ENCODE results near the gene NGEF.
"Not testable (repeated sequence)": the region's sequence is repeated elsewhere in the genome, so short reads cannot be mapped to it uniquely, and the experiment has no call there.

The NGEF gene

GRCh38 chr2:233023007-233023760, 10.1 kb upstream of the NGEF start:
- no peak for DNase-seq (ENCODE audit: low spot score)

- DNase-seq (ENCODE audit: low spot score), result no peak
Measured at GRCh38 chr2:233022561-233022960, 9.5 kb upstream of the NGEF start.

- peak; percentile 78 for DNase-seq (ENCODE audit: low spot score)
Measured at GRCh38 chr2:233021771-233022170, 8.7 kb upstream of the NGEF start.

GRCh38 chr2:233020454-233020853, 7.4 kb upstream of the NGEF start:
- no peak for DNase-seq (ENCODE audit: low spot score)

- not testable (repeated sequence) for DNase-seq (ENCODE audit: low spot score)
Measured at GRCh38 chr2:233019610-233020009, 6.6 kb upstream of the NGEF start.

GRCh38 chr2:233017947-233018346, 4.9 kb upstream of the NGEF start:
- no peak for DNase-seq (ENCODE audit: low spot score)

GRCh38 chr2:233015019-233015645, 2.1 kb upstream of the NGEF start:
- no peak for DNase-seq (ENCODE audit: low spot score)

GRCh38 chr2:233013650-233014049, 594 bp upstream of the NGEF start:
- DNase-seq (ENCODE audit: low spot score), result no peak

GRCh38 chr2:233012301-233012971, 620 bp downstream of the NGEF start:
- DNase-seq (ENCODE audit: low spot score), result no peak

- DNase-seq (ENCODE audit: low spot score), result no peak
Measured at GRCh38 chr2:233011702-233012131, 1.3 kb downstream of the NGEF start.

- no peak for DNase-seq (ENCODE audit: low spot score)
Measured at GRCh38 chr2:233011268-233011650, 1.8 kb downstream of the NGEF start.

- DNase-seq (ENCODE audit: low spot score), result no peak
Measured at GRCh38 chr2:233010569-233011267, 2.3 kb downstream of the NGEF start.

- DNase-seq (ENCODE audit: low spot score), result no peak
Measured at GRCh38 chr2:233009661-233010060, 3.4 kb downstream of the NGEF start.

GRCh38 chr2:233007739-233008138, 5.3 kb downstream of the NGEF start:
- no peak for DNase-seq (ENCODE audit: low spot score)

GRCh38 chr2:233007270-233007669, 5.8 kb downstream of the NGEF start:
- DNase-seq (ENCODE audit: low spot score), result no peak

GRCh38 chr2:233006648-233007047, 6.4 kb downstream of the NGEF start:
- no peak for DNase-seq (ENCODE audit: low spot score)

GRCh38 chr2:233005096-233005495, 8.0 kb downstream of the NGEF start:
- DNase-seq (ENCODE audit: low spot score), result no peak

GRCh38 chr2:233003658-233004555, 9.1 kb downstream of the NGEF start:
- DNase-seq (ENCODE audit: low spot score), result no peak

GRCh38 chr2:233002829-233003657, 10.0 kb downstream of the NGEF start:
- DNase-seq (ENCODE audit: low spot score), result no peak

GRCh38 chr2:233000886-233001750, 11.9 kb downstream of the NGEF start:
- no peak for DNase-seq (ENCODE audit: low spot score)
